H1 (cell line): ENCODE measurements around the gene GAK. TPM values are rescaled to one million over a fixed set of nuclear protein-coding genes. Genes with fewer than 3 reads are reported as not detected.

ENCODE experiments used
- ASH2L ChIP-seq: fragments of 200-600, 300-600 bp; sonication (generic); IDR thresholded peaks from one replicate; pipeline ENCODE4 v1.7.1; 2017; ENCODE audit warnings: low read length
- CHD2 ChIP-seq: IDR thresholded peaks from 2 replicates; pipeline ENCODE4 v1.6.1; 2012; ENCODE audit warnings: low read length, improper control_type of control experiment
- FOSL1 ChIP-seq: IDR thresholded peaks from 2 replicates; pipeline ENCODE4 v1.6.1; 2011; ENCODE audit warnings: mild to moderate bottlenecking, low read depth, low read length, moderate library complexity; ENCODE audit not compliant: insufficient read depth
- GABPA ChIP-seq: IDR thresholded peaks from 2 replicates; pipeline ENCODE4 v1.6.1; 2011; ENCODE audit warnings: mild to moderate bottlenecking, low read length, moderate library complexity, borderline replicate concordance; ENCODE audit not compliant: insufficient read depth
- JUN ChIP-seq: IDR thresholded peaks from 2 replicates; pipeline ENCODE4 v1.6.1; 2011; ENCODE audit warnings: low read depth, mild to moderate bottlenecking, improper control_type of control experiment, low read length
- KDM4A ChIP-seq: IDR thresholded peaks from one replicate; pipeline ENCODE4 v1.7.1; 2012; ENCODE audit warnings: low read depth, mild to moderate bottlenecking, moderate library complexity, low read length, inconsistent platforms; ENCODE audit not compliant: severe bottlenecking
- KDM5A ChIP-seq: fragments of 200-600 bp; IDR thresholded peaks from 2 replicates; pipeline ENCODE4 v1.7.1; 2012; ENCODE audit warnings: mild to moderate bottlenecking, low read length, inconsistent platforms, mixed read lengths
- NANOG ChIP-seq: IDR thresholded peaks from 2 replicates; pipeline ENCODE4 v1.6.1; 2011; ENCODE audit warnings: low read length, low read depth, mild to moderate bottlenecking, inconsistent platforms; ENCODE audit not compliant: insufficient read depth, poor library complexity, severe bottlenecking
- POU5F1 ChIP-seq: IDR thresholded peaks from 2 replicates; pipeline ENCODE4 v1.6.1; 2011; ENCODE audit warnings: low read depth, mild to moderate bottlenecking, low read length, moderate library complexity
- SIRT6 ChIP-seq: IDR thresholded peaks from one replicate; pipeline ENCODE4 v1.7.1; 2012; ENCODE audit warnings: low read length, inconsistent platforms
- SUZ12 ChIP-seq: fragments of 200-600 bp; sonication (generic); IDR thresholded peaks from 2 replicates; pipeline ENCODE4 v1.6.1; 2012; ENCODE audit warnings: mild to moderate bottlenecking, inconsistent platforms, low read length, moderate library complexity, mixed read lengths
- polyA plus RNA-seq, 7 experiments: library from polyadenylated mRNA; depleted of rRNA in 3 of 7; stranded (reverse) in 5 of 7; unstranded in 2 of 7; fragments of >200 nt in 5 of 7; fragments of 200-250 nt in 2 of 7; gene quantifications; 1 replicate in 5 of 7; 2 replicates in 1 of 7; 4 replicates in 1 of 7; pipeline versions ENCODE4 v1.2.1 to v1.2.3, GENCODE V29; 2011 to 2013; ENCODE audit warnings: missing spikeins in 2 of 7, mixed read lengths in 2 of 7
- total RNA-seq: library from RNA; stranded (reverse); fragmentation: NEBNext Ultra II Directional; extraction: Animal tissue kit (Norgen Biotek cat#: 25700); gene quantifications from 2 replicates; pipeline ENCODE4 v1.2.1, GENCODE V29; 2021
- TF ChIP-seq, protein P1 (sequence below): fragments of 300-600 bp; sonication (generic); IDR thresholded peaks from 2 replicates; pipeline ENCODE4 v1.7.1; 2012; ENCODE audit warnings: low read length, moderate library complexity, mild to moderate bottlenecking, inconsistent platforms; ENCODE audit not compliant: insufficient replicate concordance

GAK gene
- total and polyA plus RNA-seq, 2 of the 8 experiments (the other 6 are each of a cell fraction or from before 2014, with no cell fraction given): 31.5 to 70.8 TPM

DNA sequence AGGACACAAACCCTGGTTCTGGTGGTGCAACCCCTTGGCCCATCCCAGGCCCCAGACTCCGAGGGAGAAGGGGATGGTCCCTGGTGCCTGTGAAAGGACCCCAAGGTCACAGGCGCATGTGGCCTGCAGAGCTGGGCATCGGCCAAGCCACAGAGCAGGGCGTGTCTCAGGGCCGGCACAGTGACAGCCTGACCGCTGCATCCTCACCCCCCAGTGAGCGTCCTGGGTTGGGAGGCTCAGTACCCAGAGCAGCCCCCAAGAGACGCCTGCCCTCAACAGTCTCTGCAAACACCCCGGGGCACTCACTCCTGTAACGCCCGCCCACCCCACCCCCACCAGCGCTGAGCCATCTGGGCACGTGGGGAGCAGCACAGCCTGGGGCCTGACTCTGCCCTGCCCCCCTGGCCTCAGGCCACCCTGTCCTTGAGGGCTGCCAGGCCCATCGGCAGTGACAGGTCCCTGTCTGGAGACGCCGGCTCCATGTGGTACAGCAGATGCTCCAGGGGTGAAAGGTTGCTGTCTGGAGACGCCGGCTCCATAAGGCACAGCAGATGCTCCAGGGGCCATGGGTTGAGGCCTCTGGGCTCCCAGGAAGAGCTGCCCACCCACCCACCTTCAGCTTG lies 81.7 kb downstream of the GAK start (continued):
- TF ChIP-seq, protein P1, sequence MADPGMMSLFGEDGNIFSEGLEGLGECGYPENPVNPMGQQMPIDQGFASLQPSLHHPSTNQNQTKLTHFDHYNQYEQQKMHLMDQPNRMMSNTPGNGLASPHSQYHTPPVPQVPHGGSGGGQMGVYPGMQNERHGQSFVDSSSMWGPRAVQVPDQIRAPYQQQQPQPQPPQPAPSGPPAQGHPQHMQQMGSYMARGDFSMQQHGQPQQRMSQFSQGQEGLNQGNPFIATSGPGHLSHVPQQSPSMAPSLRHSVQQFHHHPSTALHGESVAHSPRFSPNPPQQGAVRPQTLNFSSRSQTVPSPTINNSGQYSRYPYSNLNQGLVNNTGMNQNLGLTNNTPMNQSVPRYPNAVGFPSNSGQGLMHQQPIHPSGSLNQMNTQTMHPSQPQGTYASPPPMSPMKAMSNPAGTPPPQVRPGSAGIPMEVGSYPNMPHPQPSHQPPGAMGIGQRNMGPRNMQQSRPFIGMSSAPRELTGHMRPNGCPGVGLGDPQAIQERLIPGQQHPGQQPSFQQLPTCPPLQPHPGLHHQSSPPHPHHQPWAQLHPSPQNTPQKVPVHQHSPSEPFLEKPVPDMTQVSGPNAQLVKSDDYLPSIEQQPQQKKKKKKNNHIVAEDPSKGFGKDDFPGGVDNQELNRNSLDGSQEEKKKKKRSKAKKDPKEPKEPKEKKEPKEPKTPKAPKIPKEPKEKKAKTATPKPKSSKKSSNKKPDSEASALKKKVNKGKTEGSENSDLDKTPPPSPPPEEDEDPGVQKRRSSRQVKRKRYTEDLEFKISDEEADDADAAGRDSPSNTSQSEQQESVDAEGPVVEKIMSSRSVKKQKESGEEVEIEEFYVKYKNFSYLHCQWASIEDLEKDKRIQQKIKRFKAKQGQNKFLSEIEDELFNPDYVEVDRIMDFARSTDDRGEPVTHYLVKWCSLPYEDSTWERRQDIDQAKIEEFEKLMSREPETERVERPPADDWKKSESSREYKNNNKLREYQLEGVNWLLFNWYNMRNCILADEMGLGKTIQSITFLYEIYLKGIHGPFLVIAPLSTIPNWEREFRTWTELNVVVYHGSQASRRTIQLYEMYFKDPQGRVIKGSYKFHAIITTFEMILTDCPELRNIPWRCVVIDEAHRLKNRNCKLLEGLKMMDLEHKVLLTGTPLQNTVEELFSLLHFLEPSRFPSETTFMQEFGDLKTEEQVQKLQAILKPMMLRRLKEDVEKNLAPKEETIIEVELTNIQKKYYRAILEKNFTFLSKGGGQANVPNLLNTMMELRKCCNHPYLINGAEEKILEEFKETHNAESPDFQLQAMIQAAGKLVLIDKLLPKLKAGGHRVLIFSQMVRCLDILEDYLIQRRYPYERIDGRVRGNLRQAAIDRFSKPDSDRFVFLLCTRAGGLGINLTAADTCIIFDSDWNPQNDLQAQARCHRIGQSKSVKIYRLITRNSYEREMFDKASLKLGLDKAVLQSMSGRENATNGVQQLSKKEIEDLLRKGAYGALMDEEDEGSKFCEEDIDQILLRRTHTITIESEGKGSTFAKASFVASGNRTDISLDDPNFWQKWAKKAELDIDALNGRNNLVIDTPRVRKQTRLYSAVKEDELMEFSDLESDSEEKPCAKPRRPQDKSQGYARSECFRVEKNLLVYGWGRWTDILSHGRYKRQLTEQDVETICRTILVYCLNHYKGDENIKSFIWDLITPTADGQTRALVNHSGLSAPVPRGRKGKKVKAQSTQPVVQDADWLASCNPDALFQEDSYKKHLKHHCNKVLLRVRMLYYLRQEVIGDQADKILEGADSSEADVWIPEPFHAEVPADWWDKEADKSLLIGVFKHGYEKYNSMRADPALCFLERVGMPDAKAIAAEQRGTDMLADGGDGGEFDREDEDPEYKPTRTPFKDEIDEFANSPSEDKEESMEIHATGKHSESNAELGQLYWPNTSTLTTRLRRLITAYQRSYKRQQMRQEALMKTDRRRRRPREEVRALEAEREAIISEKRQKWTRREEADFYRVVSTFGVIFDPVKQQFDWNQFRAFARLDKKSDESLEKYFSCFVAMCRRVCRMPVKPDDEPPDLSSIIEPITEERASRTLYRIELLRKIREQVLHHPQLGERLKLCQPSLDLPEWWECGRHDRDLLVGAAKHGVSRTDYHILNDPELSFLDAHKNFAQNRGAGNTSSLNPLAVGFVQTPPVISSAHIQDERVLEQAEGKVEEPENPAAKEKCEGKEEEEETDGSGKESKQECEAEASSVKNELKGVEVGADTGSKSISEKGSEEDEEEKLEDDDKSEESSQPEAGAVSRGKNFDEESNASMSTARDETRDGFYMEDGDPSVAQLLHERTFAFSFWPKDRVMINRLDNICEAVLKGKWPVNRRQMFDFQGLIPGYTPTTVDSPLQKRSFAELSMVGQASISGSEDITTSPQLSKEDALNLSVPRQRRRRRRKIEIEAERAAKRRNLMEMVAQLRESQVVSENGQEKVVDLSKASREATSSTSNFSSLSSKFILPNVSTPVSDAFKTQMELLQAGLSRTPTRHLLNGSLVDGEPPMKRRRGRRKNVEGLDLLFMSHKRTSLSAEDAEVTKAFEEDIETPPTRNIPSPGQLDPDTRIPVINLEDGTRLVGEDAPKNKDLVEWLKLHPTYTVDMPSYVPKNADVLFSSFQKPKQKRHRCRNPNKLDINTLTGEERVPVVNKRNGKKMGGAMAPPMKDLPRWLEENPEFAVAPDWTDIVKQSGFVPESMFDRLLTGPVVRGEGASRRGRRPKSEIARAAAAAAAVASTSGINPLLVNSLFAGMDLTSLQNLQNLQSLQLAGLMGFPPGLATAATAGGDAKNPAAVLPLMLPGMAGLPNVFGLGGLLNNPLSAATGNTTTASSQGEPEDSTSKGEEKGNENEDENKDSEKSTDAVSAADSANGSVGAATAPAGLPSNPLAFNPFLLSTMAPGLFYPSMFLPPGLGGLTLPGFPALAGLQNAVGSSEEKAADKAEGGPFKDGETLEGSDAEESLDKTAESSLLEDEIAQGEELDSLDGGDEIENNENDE: no peak
- no peak for TF ChIP-seq SIRT6
- no peak for TF ChIP-seq GABPA
- no peak for TF ChIP-seq FOSL1
- no peak for TF ChIP-seq JUN
- no peak for TF ChIP-seq POU5F1
- TF ChIP-seq NANOG: no peak
- TF ChIP-seq ASH2L: no peak
- TF ChIP-seq KDM5A: no peak
- TF ChIP-seq SUZ12: no peak
- no peak for TF ChIP-seq CHD2
- TF ChIP-seq KDM4A: no peak
